K562 (cell line): ENCODE results near the gene FBXO21.

Experiments
- CTCF ChIP-seq, 3 experiments: IDR thresholded peaks in 2 of 3; conservative IDR thresholded peaks in 1 of 3; 2 replicates each; pipeline ENCODE4 v1.5.1; 2011 to 2012; ENCODE audit warnings: low read length in 3 of 3, mild to moderate bottlenecking in 3 of 3, control low read depth in 2 of 3, improper control_type of control experiment in 1 of 3, inconsistent platforms in 1 of 3, low read depth in 1 of 3, mixed read lengths in 1 of 3, moderate library complexity in 1 of 3; ENCODE audit not compliant: insufficient read depth in 2 of 3
- SP1 ChIP-seq: sonication (generic); formaldehyde crosslinking; IDR thresholded peaks from 2 replicates; pipeline ENCODE4 v1.8.1; 2022; ENCODE audit warnings: mild to moderate bottlenecking, missing genetic modification reagents

GRCh38 chr12:117141097-117141898, 49.0 kb downstream of the FBXO21 start:
- TF ChIP-seq CTCF (IDR thresholded peaks at IDR 0.05 in 2 of 3, conservative IDR thresholded peaks at IDR 0.05 in 1 of 3; ENCODE audit: insufficient read depth in 2 of 3, low read depth in 1 of 3, low read length in 3 of 3) (no peak), SP1 (CRISPR knock-in tag) (no peak)
